COLO829 (cell line): ENCODE results near the gene ATP7B.
"Not testable (repeated sequence)": the region's sequence is repeated elsewhere in the genome, so short reads cannot be mapped to it uniquely, and the experiment has no call there.

Experiments
- DNase-seq: peaks from one replicate; pipeline ENCODE4 v3.0.0; 2012; ENCODE audit warnings: low spot score

ATP7B gene

GRCh38 chr13:52006523-52007245 lies 4.6 kb downstream of the ATP7B start:
- DNase-seq = no peak

GRCh38 chr13:52005841-52006522 lies 5.3 kb downstream of the ATP7B start:
- no peak for DNase-seq

GRCh38 chr13:52004511-52005170 lies 6.6 kb downstream of the ATP7B start:
- no peak for DNase-seq

GRCh38 chr13:52003541-52003940 lies 7.7 kb downstream of the ATP7B start:
- DNase-seq = no peak

- DNase-seq = no peak
These were observed 8.9 kb downstream of the ATP7B start for GRCh38 chr13:52002361-52002760.

- DNase-seq = peak; percentile 70
These were observed 10.0 kb downstream of the ATP7B start for GRCh38 chr13:52001120-52001731.

GRCh38 chr13:51999921-52000320 lies 11.3 kb downstream of the ATP7B start:
- DNase-seq = no peak

GRCh38 chr13:51999510-51999911 lies 11.7 kb downstream of the ATP7B start:
- DNase-seq = no peak

GRCh38 chr13:51998723-51999509 lies 12.3 kb downstream of the ATP7B start:
- no peak for DNase-seq

- DNase-seq = no peak
These were observed 13.5 kb downstream of the ATP7B start for GRCh38 chr13:51997641-51998330.

- DNase-seq = no peak
These were observed 14.1 kb downstream of the ATP7B start for GRCh38 chr13:51997186-51997585.

GRCh38 chr13:51996641-51997040 lies 14.6 kb downstream of the ATP7B start:
- no peak for DNase-seq

- DNase-seq = no peak
These were observed 15.3 kb downstream of the ATP7B start for GRCh38 chr13:51995677-51996551.

- DNase-seq = no peak
These were observed 17.5 kb downstream of the ATP7B start for GRCh38 chr13:51993713-51994112.

GRCh38 chr13:51988988-51989618 lies 22.1 kb downstream of the ATP7B start:
- no peak for DNase-seq

GRCh38 chr13:51984904-51985303 lies 26.3 kb downstream of the ATP7B start:
- DNase-seq = not testable (repeated sequence)

- not testable (repeated sequence) for DNase-seq
These were observed 28.0 kb downstream of the ATP7B start for GRCh38 chr13:51983292-51983691.

GRCh38 chr13:51981355-51981754 lies 29.9 kb downstream of the ATP7B start:
- DNase-seq = no peak

- DNase-seq = no peak
These were observed 30.3 kb downstream of the ATP7B start for GRCh38 chr13:51980908-51981307.
